GM12878 (cell line): ENCODE measurements around the gene ATG101. TPM values are rescaled to one million over a fixed set of nuclear protein-coding genes. Genes with fewer than 3 reads are reported as not detected.
A peak's percentile ranks its signal among the peaks of the same experiment; 100 is the strongest.

ENCODE experiments used
- ATAC-seq: fragments of 200-7000 bp; cut with Tn5 transposase; 3 replicates; pipeline ENCODE4 v1.9.1; 2020; ENCODE audit warnings: mild to moderate bottlenecking, moderate library complexity
- BruUV-seq: library from RNA; stranded (reverse); fragments of 400-500 nt; replicated peaks from 2 replicates; lab custom pipeline; 2021; lab: Mats Ljungman, UMichigan
- CTCF ChIA-PET: fragments of 300-600 bp; sonication (Branson Sonifier 250); formaldehyde crosslinking; extraction: SDS; loops from one replicate; lab custom pipeline; 2021; ENCODE audit warnings: inconsistent platforms; lab: Yijun Ruan, JAX
- POLR2A ChIA-PET: fragments of 350-600 bp; formaldehyde crosslinking; extraction: SDS; loops from one replicate; lab custom pipeline; 2021; ENCODE audit warnings: inconsistent platforms; lab: Charles Lee
- RAD21 ChIA-PET: fragments of 300-600 bp; sonication (Branson Sonifier 250); formaldehyde crosslinking; loops from one replicate; lab custom pipeline; 2023; ENCODE audit warnings: antibody characterized with exemption; ENCODE audit not compliant: unreplicated experiment; lab: Charles Lee
- SMC1A ChIA-PET: fragments of 300-600 bp; sonication (Branson Sonifier 250); formaldehyde crosslinking; loops from one replicate; lab custom pipeline; 2023; ENCODE audit not compliant: unreplicated experiment, uncharacterized antibody; lab: Charles Lee
- DNase-seq: peaks from one replicate; pipeline ENCODE4 v3.0.0-alpha.2; 2011; ENCODE audit warnings: low read depth, low spot score
- FAIRE-seq: peaks from 3 replicates; lab custom pipeline; 2011; peaks lifted over from hg19 to GRCh38; lab: Jason Lieb, UNC
- H2AFZ ChIP-seq: 2 replicates; pipeline ENCODE4 v1.6.0; 2011; ENCODE audit warnings: low read depth, low read length, control low read depth; ENCODE audit not compliant: control insufficient read depth
- H3K27ac ChIP-seq: 2 replicates; pipeline ENCODE4 v1.5.1; 2011; ENCODE audit warnings: control low read depth; ENCODE audit not compliant: control insufficient read depth, insufficient read depth
- H3K27me3 ChIP-seq, 2 experiments: replicated peaks in 1 of 2; 2 replicates each; pipeline versions ENCODE4 v1.6.0 to v1.6.1; 2011; ENCODE audit warnings: low read length in 1 of 2; ENCODE audit not compliant: control insufficient read depth in 2 of 2, insufficient read depth in 2 of 2
- H3K36me3 ChIP-seq, 2 experiments: 2 replicates each; pipeline ENCODE4 v1.5.1; 2011; ENCODE audit warnings: low read length in 1 of 2; ENCODE audit not compliant: control insufficient read depth in 2 of 2, insufficient read depth in 2 of 2
- H3K4me1 ChIP-seq: 2 replicates; pipeline ENCODE4 v1.6.1; 2011; ENCODE audit warnings: mild to moderate bottlenecking, low read length, moderate library complexity, mixed read lengths; ENCODE audit not compliant: control insufficient read depth, insufficient read depth
- H3K4me2 ChIP-seq: 2 replicates; pipeline ENCODE4 v1.6.0; 2011; ENCODE audit warnings: control low read depth; ENCODE audit not compliant: control insufficient read depth, insufficient read depth
- H3K4me3 ChIP-seq: fragments of 200-600 bp; sonication (generic); 2 replicates; pipeline ENCODE4 v1.5.1; 2016
- H3K79me2 ChIP-seq: 2 replicates; pipeline ENCODE4 v1.6.0; 2011; ENCODE audit warnings: low read length; ENCODE audit not compliant: control insufficient read depth, insufficient read depth
- H3K9ac ChIP-seq: 2 replicates; pipeline ENCODE4 v1.8.0; 2011; ENCODE audit warnings: low read length, control low read depth, mixed read lengths; ENCODE audit not compliant: control insufficient read depth, insufficient read depth
- H3K9me3 ChIP-seq: replicated peaks from 3 replicates; pipeline ENCODE4 v1.5.1; 2011; ENCODE audit warnings: mild to moderate bottlenecking, low read length; ENCODE audit not compliant: control insufficient read depth, insufficient read depth
- H4K20me1 ChIP-seq: 2 replicates; pipeline ENCODE4 v1.6.0; 2011; ENCODE audit not compliant: control insufficient read depth, insufficient read depth
- BACH1 ChIP-seq: fragments of 450-650 bp; IDR thresholded peaks from 2 replicates; pipeline ENCODE4 v1.6.1; 2017; ENCODE audit warnings: mild to moderate bottlenecking, borderline replicate concordance
- CBFB ChIP-seq: IDR thresholded peaks from 2 replicates; pipeline ENCODE4 v1.6.1; 2016; ENCODE audit warnings: antibody characterized with exemption, low read depth
- CHD2 ChIP-seq: IDR thresholded peaks from 2 replicates; pipeline ENCODE4 v1.6.1; 2011; ENCODE audit warnings: low read depth, low read length, improper control_type of control experiment, borderline replicate concordance
- EP300 ChIP-seq, 2 experiments: fragments of 150-350 bp in 1 of 2; IDR thresholded peaks; 2 replicates each; pipeline ENCODE4 v1.6.1; 2011 to 2012; ENCODE audit warnings: low read depth in 2 of 2, low read length in 2 of 2, borderline replicate concordance in 1 of 2, improper control_type of control experiment in 1 of 2, inconsistent platforms in 1 of 2; ENCODE audit not compliant: control insufficient read depth in 1 of 2
- HDAC2 ChIP-seq: fragments of 200-600 bp; sonication (generic); IDR thresholded peaks from 2 replicates; pipeline ENCODE4 v1.6.1; 2017
- LARP7 ChIP-seq: fragments of 450-650 bp; IDR thresholded peaks from 2 replicates; pipeline ENCODE4 v1.6.1; 2017; ENCODE audit warnings: mild to moderate bottlenecking
- SP1 ChIP-seq: IDR thresholded peaks from one replicate; pipeline ENCODE4 v1.6.1; 2011; ENCODE audit warnings: low read depth, low read length
- TAF1 ChIP-seq: IDR thresholded peaks from 2 replicates; pipeline ENCODE4 v1.6.1; 2011; ENCODE audit warnings: mild to moderate bottlenecking, low read depth, low read length, borderline replicate concordance
- WGBS: methylation state at CpG from one replicate; pipeline ENCODE4 v1.1.6; 2016; ENCODE audit warnings: low lambda C conversion rate; ENCODE audit not compliant: insufficient replicate concordance, insufficient coverage; ENCODE audit errors: missing lambda C conversion rate; 5-methylcytosine and 5-hydroxymethylcytosine counted together
- in situ Hi-C: fragments of 300-500 bp; cut with MboI; formaldehyde crosslinking; loops from 9 replicates; pipeline ENCODE4 v1.14.3; 2018; ENCODE audit warnings: mixed read lengths
- intact Hi-C: fragments of 100-400 bp; cut with micrococcal nuclease; formaldehyde crosslinking; loops from one replicate; pipeline ENCODE4 v1.14.2; 2022; ENCODE audit not compliant: unreplicated experiment
- polyA plus RNA-seq, 11 experiments: library from polyadenylated mRNA; depleted of rRNA in 4 of 11; unstranded in 6 of 11; stranded (reverse) in 5 of 11; fragments of >200 nt; fragmentation: Nextera tagmentation in 4 of 11; fragmentation: Illumina TruSeq in 1 of 11; extraction: Ambion mirVana in 4 of 11; extraction: Trizol in 1 of 11; gene quantifications; 1 replicate in 1 of 11; 2 replicates in 10 of 11; pipeline versions ENCODE4 v1.2.1 to v1.2.3, GENCODE V29; 2011 to 2016; ENCODE audit warnings: inconsistent platforms in 2 of 11, missing spikeins in 2 of 11, low read depth in 1 of 11
- total RNA-seq, 4 experiments: library from RNA; depleted of rRNA in 3 of 4; stranded (reverse); fragments of >200 nt in 3 of 4; fragmentation: Illumina TruSeq in 1 of 4; extraction: Trizol in 1 of 4; gene quantifications; 2 replicates each; pipeline versions ENCODE4 v1.2.1 to v1.2.3, GENCODE V29; 2013 to 2021
- TF ChIP-seq, protein P1 (sequence below): fragments of 150-350 bp; IDR thresholded peaks from 2 replicates; pipeline ENCODE4 v1.6.1; 2016; ENCODE audit warnings: low read depth, low read length
- TF ChIP-seq, protein P2 (sequence below): fragments of 450-650 bp; formaldehyde crosslinking; IDR thresholded peaks from 2 replicates; pipeline ENCODE4 v1.4.0; 2020; ENCODE audit warnings: mild to moderate bottlenecking, moderate library complexity
- TF ChIP-seq, protein P3 (sequence below): IDR thresholded peaks from 2 replicates; pipeline ENCODE4 v1.6.1; 2012; ENCODE audit warnings: mild to moderate bottlenecking, low read depth, low read length

Gene ATG101
- total and polyA plus RNA-seq, 10 of the 15 experiments (the other 5 are each of a cell fraction or from before 2014, with no cell fraction given), result 2.7 to 49.8 (median 35.3) TPM

DNA sequence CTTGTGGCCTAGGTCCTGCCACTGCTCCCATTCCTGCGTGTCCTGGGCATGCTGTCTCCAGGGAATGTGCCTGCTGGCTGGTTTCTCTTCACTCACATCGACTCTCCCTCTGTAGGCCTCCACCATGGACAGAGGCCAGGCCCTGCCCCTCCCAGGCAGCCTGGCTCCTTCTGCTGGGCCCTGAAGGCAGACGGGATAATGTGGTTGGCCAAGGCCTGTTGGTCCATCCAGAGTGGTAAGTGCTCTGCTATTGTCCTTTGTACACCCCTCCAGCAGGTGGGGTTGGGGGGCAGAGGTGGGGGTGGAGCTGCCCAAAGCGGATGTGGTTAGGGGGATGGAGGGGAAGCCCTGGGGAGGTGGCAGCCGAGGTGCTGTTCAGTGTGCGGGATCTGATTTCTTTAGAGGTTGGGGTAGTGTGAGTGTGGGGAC is 28.1 kb upstream of the ATG101 start:
- CTCF ChIA-PET, result interaction anchor here (1.0 to 4.2 kb wide), 3 partner anchors 9 to 80 kb away, joined by 3 to 36 read pairs (median 6); partner anchors contain the start of gene NR4A1
- DNase-seq, result no peak
- Histone ChIP-seq H3K27ac (no peak overlapping the region; the same call in 1 of the 2 replicates), H3K9me3 (no peaks in the 10 kb centered on the region), H3K4me1 (peaks cover 15% of the 10 kb centered on the region), H3K4me3 (no peak overlapping the region), H3K9ac (no peak overlapping the region), H3K4me2 (peak overlapping the region; percentile 54; the same call in 1 of the 2 replicates), H3K79me2 (no peaks in the 10 kb centered on the region), H3K36me3 (no peaks in the 10 kb centered on the region), H4K20me1 (no peaks in the 10 kb centered on the region), H3K27me3 (no peaks in the 10 kb centered on the region), H2AFZ (peak overlapping the region; percentile 28)
- ATAC-seq, result peak; percentile 66
- POLR2A ChIA-PET, result interaction anchor here (0.6 to 1.7 kb wide), 3 partner anchors 9 to 35 kb away, joined by 3 to 10 read pairs (median 3); partner anchors contain the start of gene NR4A1
- no TSS peak for BruUV-seq
- 50% methylated on average over 4 of the region's 6 CpGs for WGBS
- SMC1A ChIA-PET, result interaction anchor here (1.5 kb wide), 1 partner anchor 15 kb away, joined by 4 read pairs; no protein-coding TSS in a partner anchor
- RAD21 ChIA-PET, result interaction anchor here (1.5 to 1.7 kb wide), 2 partner anchors 9 kb away, joined by 3 to 6 read pairs; partner anchors contain the start of gene NR4A1
- FAIRE-seq, result no peak
- in situ Hi-C loops (no loop called here), intact Hi-C loops (no loop called here)
- TF ChIP-seq CBFB, result peak; percentile 56; the same call in 1 of the 2 replicates
- TF ChIP-seq, protein P1, sequence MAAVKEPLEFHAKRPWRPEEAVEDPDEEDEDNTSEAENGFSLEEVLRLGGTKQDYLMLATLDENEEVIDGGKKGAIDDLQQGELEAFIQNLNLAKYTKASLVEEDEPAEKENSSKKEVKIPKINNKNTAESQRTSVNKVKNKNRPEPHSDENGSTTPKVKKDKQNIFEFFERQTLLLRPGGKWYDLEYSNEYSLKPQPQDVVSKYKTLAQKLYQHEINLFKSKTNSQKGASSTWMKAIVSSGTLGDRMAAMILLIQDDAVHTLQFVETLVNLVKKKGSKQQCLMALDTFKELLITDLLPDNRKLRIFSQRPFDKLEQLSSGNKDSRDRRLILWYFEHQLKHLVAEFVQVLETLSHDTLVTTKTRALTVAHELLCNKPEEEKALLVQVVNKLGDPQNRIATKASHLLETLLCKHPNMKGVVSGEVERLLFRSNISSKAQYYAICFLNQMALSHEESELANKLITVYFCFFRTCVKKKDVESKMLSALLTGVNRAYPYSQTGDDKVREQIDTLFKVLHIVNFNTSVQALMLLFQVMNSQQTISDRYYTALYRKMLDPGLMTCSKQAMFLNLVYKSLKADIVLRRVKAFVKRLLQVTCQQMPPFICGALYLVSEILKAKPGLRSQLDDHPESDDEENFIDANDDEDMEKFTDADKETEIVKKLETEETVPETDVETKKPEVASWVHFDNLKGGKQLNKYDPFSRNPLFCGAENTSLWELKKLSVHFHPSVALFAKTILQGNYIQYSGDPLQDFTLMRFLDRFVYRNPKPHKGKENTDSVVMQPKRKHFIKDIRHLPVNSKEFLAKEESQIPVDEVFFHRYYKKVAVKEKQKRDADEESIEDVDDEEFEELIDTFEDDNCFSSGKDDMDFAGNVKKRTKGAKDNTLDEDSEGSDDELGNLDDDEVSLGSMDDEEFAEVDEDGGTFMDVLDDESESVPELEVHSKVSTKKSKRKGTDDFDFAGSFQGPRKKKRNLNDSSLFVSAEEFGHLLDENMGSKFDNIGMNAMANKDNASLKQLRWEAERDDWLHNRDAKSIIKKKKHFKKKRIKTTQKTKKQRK, result no peak
- TF ChIP-seq, protein P2, sequence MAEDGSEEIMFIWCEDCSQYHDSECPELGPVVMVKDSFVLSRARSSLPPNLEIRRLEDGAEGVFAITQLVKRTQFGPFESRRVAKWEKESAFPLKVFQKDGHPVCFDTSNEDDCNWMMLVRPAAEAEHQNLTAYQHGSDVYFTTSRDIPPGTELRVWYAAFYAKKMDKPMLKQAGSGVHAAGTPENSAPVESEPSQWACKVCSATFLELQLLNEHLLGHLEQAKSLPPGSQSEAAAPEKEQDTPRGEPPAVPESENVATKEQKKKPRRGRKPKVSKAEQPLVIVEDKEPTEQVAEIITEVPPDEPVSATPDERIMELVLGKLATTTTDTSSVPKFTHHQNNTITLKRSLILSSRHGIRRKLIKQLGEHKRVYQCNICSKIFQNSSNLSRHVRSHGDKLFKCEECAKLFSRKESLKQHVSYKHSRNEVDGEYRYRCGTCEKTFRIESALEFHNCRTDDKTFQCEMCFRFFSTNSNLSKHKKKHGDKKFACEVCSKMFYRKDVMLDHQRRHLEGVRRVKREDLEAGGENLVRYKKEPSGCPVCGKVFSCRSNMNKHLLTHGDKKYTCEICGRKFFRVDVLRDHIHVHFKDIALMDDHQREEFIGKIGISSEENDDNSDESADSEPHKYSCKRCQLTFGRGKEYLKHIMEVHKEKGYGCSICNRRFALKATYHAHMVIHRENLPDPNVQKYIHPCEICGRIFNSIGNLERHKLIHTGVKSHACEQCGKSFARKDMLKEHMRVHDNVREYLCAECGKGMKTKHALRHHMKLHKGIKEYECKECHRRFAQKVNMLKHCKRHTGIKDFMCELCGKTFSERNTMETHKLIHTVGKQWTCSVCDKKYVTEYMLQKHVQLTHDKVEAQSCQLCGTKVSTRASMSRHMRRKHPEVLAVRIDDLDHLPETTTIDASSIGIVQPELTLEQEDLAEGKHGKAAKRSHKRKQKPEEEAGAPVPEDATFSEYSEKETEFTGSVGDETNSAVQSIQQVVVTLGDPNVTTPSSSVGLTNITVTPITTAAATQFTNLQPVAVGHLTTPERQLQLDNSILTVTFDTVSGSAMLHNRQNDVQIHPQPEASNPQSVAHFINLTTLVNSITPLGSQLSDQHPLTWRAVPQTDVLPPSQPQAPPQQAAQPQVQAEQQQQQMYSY, result no peak
- TF ChIP-seq SP1, result no peak
- no peak for TF ChIP-seq LARP7
- no peak for TF ChIP-seq HDAC2
- TF ChIP-seq BACH1, result no peak
- TF ChIP-seq CHD2, result 0 out of 2 replicates have a peak, but pooled peaks have one; percentile 26
- no peak; a peak in 1 of 4 replicates for TF ChIP-seq EP300 (IDR thresholded peaks at IDR 0.05; ENCODE audit: borderline replicate concordance in 1 of 2, control insufficient read depth in 1 of 2, low read depth in 2 of 2, low read length in 2 of 2)
- TF ChIP-seq, protein P3, sequence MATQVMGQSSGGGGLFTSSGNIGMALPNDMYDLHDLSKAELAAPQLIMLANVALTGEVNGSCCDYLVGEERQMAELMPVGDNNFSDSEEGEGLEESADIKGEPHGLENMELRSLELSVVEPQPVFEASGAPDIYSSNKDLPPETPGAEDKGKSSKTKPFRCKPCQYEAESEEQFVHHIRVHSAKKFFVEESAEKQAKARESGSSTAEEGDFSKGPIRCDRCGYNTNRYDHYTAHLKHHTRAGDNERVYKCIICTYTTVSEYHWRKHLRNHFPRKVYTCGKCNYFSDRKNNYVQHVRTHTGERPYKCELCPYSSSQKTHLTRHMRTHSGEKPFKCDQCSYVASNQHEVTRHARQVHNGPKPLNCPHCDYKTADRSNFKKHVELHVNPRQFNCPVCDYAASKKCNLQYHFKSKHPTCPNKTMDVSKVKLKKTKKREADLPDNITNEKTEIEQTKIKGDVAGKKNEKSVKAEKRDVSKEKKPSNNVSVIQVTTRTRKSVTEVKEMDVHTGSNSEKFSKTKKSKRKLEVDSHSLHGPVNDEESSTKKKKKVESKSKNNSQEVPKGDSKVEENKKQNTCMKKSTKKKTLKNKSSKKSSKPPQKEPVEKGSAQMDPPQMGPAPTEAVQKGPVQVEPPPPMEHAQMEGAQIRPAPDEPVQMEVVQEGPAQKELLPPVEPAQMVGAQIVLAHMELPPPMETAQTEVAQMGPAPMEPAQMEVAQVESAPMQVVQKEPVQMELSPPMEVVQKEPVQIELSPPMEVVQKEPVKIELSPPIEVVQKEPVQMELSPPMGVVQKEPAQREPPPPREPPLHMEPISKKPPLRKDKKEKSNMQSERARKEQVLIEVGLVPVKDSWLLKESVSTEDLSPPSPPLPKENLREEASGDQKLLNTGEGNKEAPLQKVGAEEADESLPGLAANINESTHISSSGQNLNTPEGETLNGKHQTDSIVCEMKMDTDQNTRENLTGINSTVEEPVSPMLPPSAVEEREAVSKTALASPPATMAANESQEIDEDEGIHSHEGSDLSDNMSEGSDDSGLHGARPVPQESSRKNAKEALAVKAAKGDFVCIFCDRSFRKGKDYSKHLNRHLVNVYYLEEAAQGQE, result peak; percentile 79
- no peak for TF ChIP-seq TAF1
